Calu3 (cell line): ENCODE results near the gene TCEAL7. TPM values are rescaled to one million over a fixed set of nuclear protein-coding genes. Genes with fewer than 3 reads are reported as not detected.
"Not testable (repeated sequence)": the region's sequence is repeated elsewhere in the genome, so short reads cannot be mapped to it uniquely, and the experiment has no call there.

Source experiments
- Bru-seq: library from RNA; stranded (reverse); fragments of 400-500 nt; gene quantifications from one replicate; lab custom pipeline; 2021; lab: Mats Ljungman, UMichigan
- BruChase-seq, 2 experiments: library from RNA; stranded (reverse); fragments of 400-500 nt; gene quantifications; one replicate each; lab custom pipeline; 2021; lab: Mats Ljungman, UMichigan
- BruUV-seq: library from RNA; stranded (reverse); fragments of 400-500 nt; replicated peaks from 2 replicates; lab custom pipeline; 2021; lab: Mats Ljungman, UMichigan
- CTCF ChIA-PET: fragments of 300-600 bp; sonication (Branson Sonifier 250); formaldehyde crosslinking; loops from one replicate; lab custom pipeline; 2022; ENCODE audit warnings: antibody characterized with exemption; lab: Charles Lee
- DNase-seq: peaks from one replicate; pipeline ENCODE4 v3.0.0; 2022
- H3K27ac Mint-ChIP-seq: one replicate; pipeline ENCODE4 v1.8.0; 2022; ENCODE audit warnings: mixed read lengths; ENCODE audit not compliant: unreplicated experiment
- H3K27me3 Mint-ChIP-seq: one replicate; pipeline ENCODE4 v1.8.0; 2022; ENCODE audit warnings: mixed read lengths; ENCODE audit not compliant: unreplicated experiment
- H3K36me3 Mint-ChIP-seq: one replicate; pipeline ENCODE4 v1.8.0; 2022; ENCODE audit warnings: mild to moderate bottlenecking, moderate library complexity, mixed read lengths; ENCODE audit not compliant: insufficient read depth, unreplicated experiment
- H3K4me1 Mint-ChIP-seq: one replicate; pipeline ENCODE4 v1.8.0; 2022; ENCODE audit warnings: mild to moderate bottlenecking, low read depth, mixed read lengths; ENCODE audit not compliant: unreplicated experiment
- H3K4me3 Mint-ChIP-seq: one replicate; pipeline ENCODE4 v1.8.0; 2022; ENCODE audit warnings: mild to moderate bottlenecking, low read depth, moderate library complexity, mixed read lengths; ENCODE audit not compliant: unreplicated experiment
- H3K9me3 Mint-ChIP-seq: one replicate; pipeline ENCODE4 v1.8.0; 2022; ENCODE audit warnings: low read depth, mixed read lengths; ENCODE audit not compliant: unreplicated experiment
- CTCF ChIP-seq: fragments of 200-600 bp; IDR thresholded peaks from one replicate; pipeline ENCODE4 v1.8.0; 2022; ENCODE audit warnings: antibody characterized with exemption; ENCODE audit not compliant: unreplicated experiment
- intact Hi-C: fragments of 100-400 bp; cut with micrococcal nuclease; formaldehyde crosslinking; loops from one replicate; pipeline ENCODE4 v1.10.0; 2022; ENCODE audit not compliant: unreplicated experiment
- long read RNA-seq: library from polyadenylated mRNA; stranded (forward); transcript quantifications from one replicate; pipeline ENCODE4 v2.0.0, GENCODE V29; 2022
- total RNA-seq: library from RNA; stranded (reverse); gene quantifications from 2 replicates; pipeline ENCODE4 v1.2.3, GENCODE V29; 2022

Gene TCEAL7
- total RNA-seq (not detected in 2 replicates), Bru-seq, nascent RNA (not detected), BruChase-seq, experiment 1, labeled RNA remaining after a 6-hour chase (not detected), BruChase-seq, experiment 2, labeled RNA remaining after a 2-hour chase (not detected)
- long read RNA-seq = 0 reads

DNA sequence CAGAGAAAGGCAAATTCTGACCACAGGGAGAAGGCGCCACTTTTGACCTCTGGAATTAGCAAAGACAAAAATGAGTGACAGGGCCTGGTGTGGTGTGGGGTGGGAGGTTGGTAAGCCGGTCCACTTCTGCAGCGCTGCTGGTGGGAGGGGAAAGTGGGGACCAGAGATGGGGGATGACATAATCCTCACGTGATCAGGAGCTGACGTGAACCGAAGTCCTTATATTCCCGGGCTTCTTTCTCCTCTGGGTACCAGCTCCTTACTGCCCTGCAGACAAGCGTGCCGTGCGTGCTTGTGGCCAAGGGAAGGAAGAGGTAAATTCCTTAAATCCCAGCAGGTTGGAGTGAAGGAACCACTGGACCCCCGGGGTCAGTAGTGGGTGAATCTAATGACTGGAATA is at the start of gene TCEAL7:
Gene TCEAL7, plus strand, starts transcription at position 249 of the 400 bp plus-strand sequence. CDS start 1,165 bp downstream, outside the sequence.
- BruUV-seq = no TSS peak
- CTCF ChIA-PET = no interaction called here

GRCh38 chrX:103293118-103293517 is 36.9 kb upstream of the TCEAL7 start:
- Mint-ChIP-seq H3K4me1 (no peaks in the 10 kb centered on the region), H3K27me3 (peaks cover 38% of the 10 kb centered on the region), H3K4me3 (no peak overlapping the region), H3K36me3 (no peaks in the 10 kb centered on the region), H3K27ac (no peak overlapping the region), H3K9me3 (no peaks in the 10 kb centered on the region)
- intact Hi-C loops = no loop called here
- no TSS peak for BruUV-seq
- DNase-seq = no peak
- TF ChIP-seq CTCF = no peak
- CTCF ChIA-PET = no interaction called here

More for the DNA sequence above, at the start of gene TCEAL7:
- DNase-seq = no peak
- Mint-ChIP-seq H3K9me3 (no peaks in the 10 kb centered on the region), H3K4me3 (no peak within 1 kb of the TSS), H3K27me3 (no peaks in the 10 kb centered on the region), H3K36me3 (no peaks in the 10 kb centered on the region), H3K27ac (no peak within 1 kb of the TSS), H3K4me1 (no peaks in the 10 kb centered on the region)
- no peak for TF ChIP-seq CTCF
- intact Hi-C loops = no loop called here

- no peak for DNase-seq
- Mint-ChIP-seq H3K27ac (no peak overlapping the region), H3K27me3 (peaks cover 19% of the 10 kb centered on the region), H3K4me3 (no peak overlapping the region), H3K4me1 (no peaks in the 10 kb centered on the region), H3K36me3 (no peaks in the 10 kb centered on the region), H3K9me3 (no peaks in the 10 kb centered on the region)
- intact Hi-C loops = no loop called here
- CTCF ChIA-PET = no interaction called here
- TF ChIP-seq CTCF = no peak
- BruUV-seq = no TSS peak
These were observed 25.3 kb upstream of the TCEAL7 start for GRCh38 chrX:103304705-103305104.

DNA sequence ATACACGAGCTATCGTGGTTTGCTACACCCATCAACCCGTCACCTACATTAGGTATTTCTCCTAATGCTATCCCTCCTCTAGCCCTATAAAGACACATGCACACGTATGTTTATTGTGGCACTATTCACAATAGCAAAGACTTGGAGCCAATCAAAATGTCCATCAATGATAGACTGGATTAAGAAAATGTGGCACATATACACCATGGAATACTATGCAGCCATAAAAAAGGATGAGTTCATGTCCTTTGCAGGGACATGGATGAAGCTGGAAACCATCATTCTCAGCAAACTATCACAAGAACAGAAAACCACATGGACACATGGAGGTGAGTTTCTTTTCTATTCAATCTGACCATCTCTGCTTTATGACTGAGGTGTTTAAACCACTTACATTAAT is 24.4 kb upstream of the TCEAL7 start:
- BruUV-seq = not testable (repeated sequence)

DNA sequence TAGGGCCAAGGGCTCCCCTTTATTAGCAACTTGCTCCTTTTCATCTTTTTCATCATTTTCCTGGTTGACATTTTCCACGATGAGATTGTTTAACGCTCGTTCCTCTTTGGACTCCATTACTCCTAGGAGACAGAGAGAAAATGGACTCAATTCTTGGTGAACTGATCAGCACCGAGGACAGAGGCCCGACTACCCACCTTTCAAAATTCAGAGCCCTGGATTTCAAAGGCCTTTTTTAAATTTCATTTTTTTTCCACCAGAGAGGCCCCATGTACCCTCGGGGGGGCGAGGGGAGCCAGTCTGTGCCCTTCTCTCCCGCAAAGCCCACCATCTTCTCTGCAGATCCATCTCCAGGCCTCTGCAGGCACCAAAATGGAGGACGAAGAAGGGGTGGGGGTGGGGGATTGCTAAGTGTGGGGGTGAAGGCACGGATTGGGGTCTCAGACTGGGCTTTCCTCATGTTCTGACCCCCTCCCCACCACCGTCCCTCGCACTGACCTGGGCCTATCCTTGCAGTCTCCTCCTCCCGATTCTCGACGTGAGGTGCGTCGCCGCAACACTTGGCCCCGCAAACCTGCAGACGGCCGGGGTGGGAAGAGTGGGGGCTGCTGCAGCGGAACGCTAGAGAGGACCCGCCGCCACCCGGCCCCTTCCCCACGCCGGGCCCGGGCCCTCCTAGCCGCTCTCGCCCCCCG is 20.0 kb upstream of the TCEAL7 start:
- peaks cover 16% of the 10 kb centered on the region for H3K27me3 Mint-ChIP-seq
- H3K9me3 Mint-ChIP-seq = no peaks in the 10 kb centered on the region
- peak overlapping the region; percentile 72 for H3K4me3 Mint-ChIP-seq
- peaks cover 8% of the 10 kb centered on the region for H3K36me3 Mint-ChIP-seq
- no peaks in the 10 kb centered on the region for H3K4me1 Mint-ChIP-seq
- CTCF ChIA-PET = no interaction called here
- intact Hi-C loops = no loop called here
- no peak overlapping the region for H3K27ac Mint-ChIP-seq
- no peak for TF ChIP-seq CTCF
- BruUV-seq = no TSS peak
- DNase-seq = no peak

More for the DNA sequence above, 24.4 kb upstream of the TCEAL7 start:
- intact Hi-C loops, H3K4me3 Mint-ChIP-seq, H3K4me1 Mint-ChIP-seq, H3K9me3 Mint-ChIP-seq, H3K36me3 Mint-ChIP-seq, DNase-seq, H3K27ac Mint-ChIP-seq, CTCF ChIA-PET: not testable (repeated sequence)
- H3K27me3 Mint-ChIP-seq = peaks cover 16% of the 10 kb centered on the region
